Fibroblast of the aortic adventitia (primary cell): ENCODE measurements around the gene CPA3. TPM values are rescaled to one million over a fixed set of nuclear protein-coding genes. Genes with fewer than 3 reads are reported as not detected.
A peak's percentile ranks its signal among the peaks of the same experiment; 100 is the strongest.

Experiments
- DNase-seq: peaks from one replicate; pipeline ENCODE4 v3.0.0-alpha.2; 2010; ENCODE audit warnings: low read depth
- H3K4me3 ChIP-seq: 2 replicates; pipeline ENCODE4 v1.5.1; 2011; ENCODE audit warnings: low read depth, mild to moderate bottlenecking, control low read depth, low read length, moderate library complexity
- total RNA-seq: library from RNA; depleted of rRNA; stranded (reverse); fragments of >200 nt; gene quantifications from 2 replicates; pipeline ENCODE4 v1.2.3, GENCODE V29; 2012; ENCODE audit warnings: low replicate concordance
- TF ChIP-seq, protein P1 (sequence below): IDR thresholded peaks from 2 replicates; pipeline ENCODE4 v1.5.1; 2011; ENCODE audit warnings: mild to moderate bottlenecking, low read length, control low read depth, inconsistent platforms; ENCODE audit not compliant: insufficient read depth

CPA3 gene
- total RNA-seq, 1 donor = 0.18 TPM

GRCh38 chr3:148873270-148873927 lies 8.3 kb downstream of the CPA3 start:
- TF ChIP-seq, protein P1, sequence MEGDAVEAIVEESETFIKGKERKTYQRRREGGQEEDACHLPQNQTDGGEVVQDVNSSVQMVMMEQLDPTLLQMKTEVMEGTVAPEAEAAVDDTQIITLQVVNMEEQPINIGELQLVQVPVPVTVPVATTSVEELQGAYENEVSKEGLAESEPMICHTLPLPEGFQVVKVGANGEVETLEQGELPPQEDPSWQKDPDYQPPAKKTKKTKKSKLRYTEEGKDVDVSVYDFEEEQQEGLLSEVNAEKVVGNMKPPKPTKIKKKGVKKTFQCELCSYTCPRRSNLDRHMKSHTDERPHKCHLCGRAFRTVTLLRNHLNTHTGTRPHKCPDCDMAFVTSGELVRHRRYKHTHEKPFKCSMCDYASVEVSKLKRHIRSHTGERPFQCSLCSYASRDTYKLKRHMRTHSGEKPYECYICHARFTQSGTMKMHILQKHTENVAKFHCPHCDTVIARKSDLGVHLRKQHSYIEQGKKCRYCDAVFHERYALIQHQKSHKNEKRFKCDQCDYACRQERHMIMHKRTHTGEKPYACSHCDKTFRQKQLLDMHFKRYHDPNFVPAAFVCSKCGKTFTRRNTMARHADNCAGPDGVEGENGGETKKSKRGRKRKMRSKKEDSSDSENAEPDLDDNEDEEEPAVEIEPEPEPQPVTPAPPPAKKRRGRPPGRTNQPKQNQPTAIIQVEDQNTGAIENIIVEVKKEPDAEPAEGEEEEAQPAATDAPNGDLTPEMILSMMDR = no peak
- no peak for DNase-seq
- H3K4me3 ChIP-seq = no peak overlapping the region

GRCh38 chr3:148873977-148874376 lies 8.9 kb downstream of the CPA3 start:
- H3K4me3 ChIP-seq = no peak overlapping the region
- no peak for DNase-seq
- TF ChIP-seq, protein P1 = no peak

DNA sequence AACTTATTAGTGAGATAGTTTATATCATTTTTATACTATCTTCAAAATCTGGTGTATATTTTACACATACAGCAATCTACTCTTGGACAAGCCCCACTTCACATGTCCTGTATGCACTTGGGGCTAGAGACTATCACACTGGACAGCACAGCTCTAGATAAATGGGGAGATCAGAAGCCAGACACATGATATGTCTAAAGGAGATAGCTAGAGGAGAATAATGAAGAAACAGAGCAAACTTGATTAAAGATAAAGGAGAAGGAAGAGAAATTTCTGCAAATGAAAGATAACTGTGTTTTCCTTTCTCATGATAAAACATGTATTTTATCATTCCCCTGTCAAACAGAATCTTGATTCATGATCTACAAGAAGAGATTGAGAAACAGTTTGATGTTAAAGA lies 13.0 kb downstream of the CPA3 start:
- H3K4me3 ChIP-seq = no peak overlapping the region
- no peak for DNase-seq
- TF ChIP-seq, protein P1 = no peak

GRCh38 chr3:148879256-148879655 lies 14.2 kb downstream of the CPA3 start:
- DNase-seq = no peak
- H3K4me3 ChIP-seq = no peak overlapping the region
- TF ChIP-seq, protein P1 = no peak

GRCh38 chr3:148880681-148881080 lies 15.6 kb downstream of the CPA3 start:
- no peak overlapping the region for H3K4me3 ChIP-seq
- no peak for DNase-seq
- TF ChIP-seq, protein P1 = no peak

DNA sequence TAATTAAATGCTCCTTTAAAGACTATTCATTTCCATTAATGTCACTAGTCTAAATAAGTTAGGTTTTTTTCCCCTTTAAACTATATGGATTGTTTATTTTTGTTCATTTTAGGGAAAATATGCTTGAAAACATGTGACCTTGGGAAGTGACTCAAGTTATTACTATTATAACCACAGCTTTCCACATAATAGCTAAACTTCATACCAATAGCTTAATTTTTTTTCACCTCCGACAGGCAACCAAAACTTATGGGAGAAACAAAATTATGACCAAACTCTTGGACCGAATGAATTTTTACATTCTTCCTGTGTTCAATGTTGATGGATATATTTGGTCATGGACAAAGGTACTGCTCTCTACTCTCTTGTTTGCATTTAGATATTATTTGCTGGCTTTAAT lies 16.2 kb downstream of the CPA3 start:
- no peak for DNase-seq
- TF ChIP-seq, protein P1 = no peak
- H3K4me3 ChIP-seq = no peak overlapping the region

GRCh38 chr3:148882288-148882687 lies 17.2 kb downstream of the CPA3 start:
- DNase-seq = peak; percentile 68
- H3K4me3 ChIP-seq = no peak overlapping the region
- TF ChIP-seq, protein P1 = no peak
